ENCODE measurements around the gene ETNK1. TPM values are rescaled to one million over a fixed set of nuclear protein-coding genes. Genes with fewer than 3 reads are reported as not detected.
"Not testable (repeated sequence)": the region's sequence is repeated elsewhere in the genome, so short reads cannot be mapped to it uniquely, and the experiment has no call there.

ETNK1 gene
- total RNA-seq, 2 donors from 2014 or later: 23.9 to 25.1 TPM

GRCh38 chr12:22598763-22599161, 26.2 kb upstream of the ETNK1 start:
- Histone ChIP-seq H3K9me3 (no peaks in the 10 kb centered on the region), H3K4me3 (no peak overlapping the region), H3K27ac (no peak overlapping the region), H3K4me1 (no peaks in the 10 kb centered on the region), H3K27me3 (no peaks in the 10 kb centered on the region), H3K36me3 (replicated peaks in 1 of 2; ENCODE audit: insufficient read depth in 1 of 2, low read depth in 2 of 2) (no peaks in the 10 kb centered on the region)
- intact Hi-C loops (cut with DNase I): no loop called here
- ATAC-seq: no peak
- WGBS, 2 donors: 49 to 50% methylated on average over 4 of the region's 4 CpGs
- no peak for TF ChIP-seq CTCF (IDR thresholded peaks at IDR 0.05)
- TF ChIP-seq POLR2A (IDR thresholded peaks at IDR 0.05): no peak
- no peak for DNase-seq

- TF ChIP-seq CTCF (IDR thresholded peaks at IDR 0.05) (no peak), POLR2A (IDR thresholded peaks at IDR 0.05) (no peak)
- Histone ChIP-seq H3K36me3 (replicated peaks in 1 of 2; ENCODE audit: insufficient read depth in 1 of 2, low read depth in 2 of 2) (no peaks in the 10 kb centered on the region), H3K27ac (no peak overlapping the region), H3K27me3 (no peaks in the 10 kb centered on the region), H3K9me3 (no peaks in the 10 kb centered on the region), H3K4me1 (no peaks in the 10 kb centered on the region), H3K4me3 (no peak overlapping the region)
- 88 to 90% methylated on average over 4 of the region's 4 CpGs for WGBS, 2 donors
- no peak for ATAC-seq
- no peak for DNase-seq
- intact Hi-C loops (cut with DNase I): no loop called here
Observed at GRCh38 chr12:22600181-22600580, 24.8 kb upstream of the ETNK1 start.

- Histone ChIP-seq H3K4me1 (no peaks in the 10 kb centered on the region), H3K27me3 (no peaks in the 10 kb centered on the region), H3K9me3 (peaks cover 0 to 7% (median 0%) of the 10 kb centered on the region in 3 donors), H3K4me3 (no peak overlapping the region), H3K27ac (no peak overlapping the region), H3K36me3 (replicated peaks in 1 of 2; ENCODE audit: insufficient read depth in 1 of 2, low read depth in 2 of 2) (no peaks in the 10 kb centered on the region)
- intact Hi-C loops (cut with DNase I): no loop called here
- 54 to 63% methylated on average over 4 of the region's 4 CpGs for WGBS, 2 donors
- DNase-seq (no peak), ATAC-seq (no peak)
- TF ChIP-seq POLR2A (IDR thresholded peaks at IDR 0.05) (no peak), CTCF (IDR thresholded peaks at IDR 0.05) (no peak)
Observed at GRCh38 chr12:22609501-22609900, 15.5 kb upstream of the ETNK1 start.

GRCh38 chr12:22610131-22610530, 14.8 kb upstream of the ETNK1 start:
- no peaks in the 10 kb centered on the region for H3K27me3 ChIP-seq
- ATAC-seq: no peak

GRCh38 chr12:22612822-22613221, 12.1 kb upstream of the ETNK1 start:
- H3K27ac ChIP-seq; ATAC-seq; intact Hi-C loops (cut with DNase I); H3K36me3 ChIP-seq (replicated peaks in 1 of 2; ENCODE audit: insufficient read depth in 1 of 2, low read depth in 2 of 2); DNase-seq; H3K27me3 ChIP-seq; H3K4me3 ChIP-seq; H3K9me3 ChIP-seq; H3K4me1 ChIP-seq: not testable (repeated sequence)
- 74 to 76% methylated on average over 6 of the region's 6 CpGs for WGBS, 2 donors

More at GRCh38 chr12:22610131-22610530, 14.8 kb upstream of the ETNK1 start:
- Histone ChIP-seq H3K36me3 (replicated peaks in 1 of 2; ENCODE audit: insufficient read depth in 1 of 2, low read depth in 2 of 2) (no peaks in the 10 kb centered on the region), H3K4me3 (no peak overlapping the region), H3K9me3 (peaks cover 0 to 7% (median 0%) of the 10 kb centered on the region in 3 donors), H3K27ac (no peak overlapping the region), H3K4me1 (no peaks in the 10 kb centered on the region)
- TF ChIP-seq CTCF (IDR thresholded peaks at IDR 0.05): no peak
- no peak for TF ChIP-seq POLR2A (IDR thresholded peaks at IDR 0.05)
- intact Hi-C loops (cut with DNase I): no loop called here
- 41 to 45% methylated on average over 3 of the region's 3 CpGs for WGBS, 2 donors
- DNase-seq: no peak
